NK-92 treated with Interleukin-12 subunit alpha and Interleukin-12 subunit beta, amount 100 ng/mL, for 24 hours (cell line): Measurements from ENCODE around the gene KCNJ16.

ENCODE experiments used
- DNase-seq: peaks from one replicate; lab custom pipeline; 2025; lab: John Stamatoyannopoulos, UW

Gene KCNJ16

DNA sequence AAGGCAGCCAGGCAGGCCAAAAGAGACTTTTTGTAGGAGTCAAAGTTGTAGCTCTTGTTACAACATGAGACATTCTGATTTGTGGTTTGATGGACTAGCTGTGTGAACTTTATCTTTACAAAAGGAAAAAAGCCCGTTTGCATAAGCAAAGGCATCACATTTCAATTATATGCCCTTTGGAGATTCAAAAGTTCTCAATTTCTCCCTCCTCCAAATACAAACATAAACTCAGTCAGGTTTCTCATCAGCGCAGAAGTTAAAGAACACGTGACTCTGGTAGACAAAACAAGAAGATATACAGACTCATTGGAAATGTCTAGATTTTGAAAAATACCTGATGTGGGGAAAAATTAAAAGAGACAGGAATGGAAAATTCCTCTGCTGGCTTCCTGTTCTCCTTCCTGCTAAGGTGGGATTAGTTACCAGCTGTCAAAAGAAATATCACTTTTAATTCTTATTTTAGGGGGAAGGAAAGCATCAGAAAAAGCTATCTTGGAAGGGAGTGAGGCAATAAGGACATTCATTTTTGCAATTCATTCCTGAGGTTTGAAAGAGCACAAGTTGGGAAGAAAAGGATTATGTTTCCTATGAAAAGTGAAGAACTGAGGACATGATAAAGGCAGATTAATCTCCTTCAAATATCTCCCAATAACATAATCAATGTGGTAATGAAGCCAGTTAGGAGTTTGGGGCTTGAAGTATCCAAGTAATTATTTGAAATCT lies 4.6 kb upstream of the KCNJ16 start:
- no peak for DNase-seq

DNA sequence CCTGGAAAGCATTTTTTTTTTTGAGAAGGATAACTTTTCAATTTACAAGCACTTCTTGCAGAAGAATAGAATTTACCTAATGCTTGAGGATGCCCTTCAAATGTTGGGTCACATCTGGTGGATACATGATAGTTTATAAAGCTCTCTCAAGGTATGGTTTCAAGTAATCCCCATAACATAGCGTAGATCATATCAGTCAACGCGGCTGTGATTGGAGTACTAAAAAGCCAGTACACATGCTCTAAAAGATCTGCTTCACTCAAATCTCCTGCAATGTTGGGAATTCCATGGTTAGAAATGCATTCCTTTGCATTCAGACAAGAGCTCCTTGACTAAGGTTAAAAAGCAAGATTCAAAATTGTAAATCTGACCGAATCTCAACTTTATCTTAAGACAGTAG lies 3.9 kb upstream of the KCNJ16 start:
- no peak for DNase-seq

DNA sequence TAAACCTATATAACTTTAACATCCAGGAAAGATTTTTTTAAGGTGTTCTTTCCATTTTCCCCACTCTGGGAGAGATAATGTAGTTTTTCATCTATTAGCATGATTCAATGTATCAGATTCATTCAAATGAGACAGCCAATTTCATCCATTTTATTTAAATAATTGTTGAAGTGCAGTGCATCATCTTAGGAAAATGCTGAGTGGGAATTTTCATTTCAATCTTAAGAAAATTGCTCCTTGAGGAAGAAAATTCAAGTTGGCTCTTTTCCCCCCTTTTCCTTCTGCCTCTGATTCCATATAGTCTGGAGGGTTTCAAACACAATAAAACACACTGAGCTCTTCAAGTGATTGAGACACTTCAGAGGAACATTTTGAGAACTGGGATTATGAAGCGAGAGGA lies 3.4 kb upstream of the KCNJ16 start:
- no peak for DNase-seq

GRCh38 chr17:70072546-70073309 lies 2.3 kb upstream of the KCNJ16 start:
- no peak for DNase-seq

- no peak for DNase-seq
Observed at GRCh38 chr17:70073310-70073709, 1.7 kb upstream of the KCNJ16 start.

DNA sequence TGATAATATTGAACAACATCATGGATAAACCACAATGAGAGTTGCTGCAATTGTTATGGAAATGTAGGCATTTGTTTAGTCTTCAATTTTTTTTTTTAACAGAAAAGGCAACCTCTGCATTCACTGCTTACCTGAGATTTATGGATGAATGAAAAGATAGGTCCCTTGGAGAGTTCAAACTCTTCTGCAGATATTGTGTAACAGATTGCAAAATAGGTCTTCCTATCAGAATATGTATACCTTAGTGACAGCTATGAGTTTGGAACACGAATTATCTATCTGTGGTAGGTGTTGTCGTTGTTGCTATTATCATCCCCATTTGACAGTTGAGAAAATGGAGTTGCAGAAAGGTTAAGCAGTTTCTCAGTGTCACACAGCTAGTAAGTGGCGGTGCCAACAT lies 1.2 kb upstream of the KCNJ16 start:
- DNase-seq: no peak

DNA sequence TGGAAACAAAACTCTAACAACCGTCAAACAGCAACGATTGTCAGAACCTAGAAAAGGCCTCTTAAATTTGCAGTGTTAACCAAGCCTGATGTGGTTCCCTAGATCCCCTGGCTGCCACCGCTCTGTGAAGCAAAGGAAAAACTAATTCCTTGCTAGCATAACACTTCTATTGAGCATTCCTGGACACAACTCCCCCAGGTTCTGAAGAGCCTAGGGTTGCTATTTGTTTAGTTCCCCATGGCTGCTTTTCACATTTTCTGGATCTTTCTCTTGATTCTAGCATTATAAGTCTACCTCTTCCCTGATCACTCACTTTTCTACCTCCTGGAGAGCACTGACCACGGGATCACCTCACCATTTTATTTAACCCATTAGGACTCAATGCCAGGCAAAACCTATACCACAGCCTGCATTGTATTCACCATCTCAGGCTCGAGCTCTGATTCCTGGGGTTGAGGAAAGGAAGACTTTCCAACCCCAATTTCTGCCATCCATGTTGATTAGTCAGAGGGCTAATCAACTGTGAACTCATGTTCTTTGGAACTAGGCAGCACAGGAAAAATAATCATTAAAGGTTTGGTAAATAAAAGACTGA lies 692 bp upstream of the KCNJ16 start:
- DNase-seq: no peak

DNA sequence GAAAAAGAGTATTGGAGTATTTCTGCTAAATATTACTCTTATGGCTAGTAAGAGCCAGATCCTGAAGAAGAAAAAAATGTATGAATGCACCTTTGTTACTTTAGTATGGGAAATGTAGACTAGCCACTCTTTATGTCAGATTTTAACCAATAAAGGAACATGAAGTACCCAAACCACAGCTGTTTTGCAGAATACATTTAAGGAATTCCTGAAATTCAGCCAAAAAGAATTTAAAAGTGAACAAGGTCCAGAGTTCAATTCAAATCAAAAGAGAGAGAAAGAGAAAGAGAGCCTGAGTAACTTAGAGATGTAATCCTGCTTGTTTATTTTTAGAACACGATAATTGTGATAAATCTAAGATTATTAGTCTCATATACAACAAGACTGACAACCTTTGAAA lies 1.2 kb downstream of the KCNJ16 start:
- DNase-seq: no peak

- no peak for DNase-seq
Observed at GRCh38 chr17:70076831-70077230, 1.8 kb downstream of the KCNJ16 start.

DNA sequence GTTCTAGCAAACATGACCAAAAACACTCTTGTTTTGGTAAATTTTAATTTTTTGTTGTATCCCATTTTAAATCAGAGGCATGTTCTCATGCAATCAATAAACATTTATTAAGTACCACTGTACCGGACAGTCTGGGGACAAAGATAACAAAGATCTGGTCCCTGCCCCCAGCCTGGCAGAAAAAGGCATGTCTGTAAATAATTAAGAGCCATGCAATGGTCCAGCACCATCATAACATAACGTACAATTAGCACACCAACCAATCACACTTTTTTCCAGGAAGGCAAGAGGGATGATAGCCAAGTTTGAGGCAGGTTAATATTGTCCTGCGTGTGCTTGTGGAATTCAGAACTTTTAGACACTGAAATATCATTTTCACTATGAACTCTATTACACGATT lies 3.5 kb downstream of the KCNJ16 start:
- no peak for DNase-seq

- no peak for DNase-seq
Observed at GRCh38 chr17:70078994-70079531, 4.0 kb downstream of the KCNJ16 start.

DNA sequence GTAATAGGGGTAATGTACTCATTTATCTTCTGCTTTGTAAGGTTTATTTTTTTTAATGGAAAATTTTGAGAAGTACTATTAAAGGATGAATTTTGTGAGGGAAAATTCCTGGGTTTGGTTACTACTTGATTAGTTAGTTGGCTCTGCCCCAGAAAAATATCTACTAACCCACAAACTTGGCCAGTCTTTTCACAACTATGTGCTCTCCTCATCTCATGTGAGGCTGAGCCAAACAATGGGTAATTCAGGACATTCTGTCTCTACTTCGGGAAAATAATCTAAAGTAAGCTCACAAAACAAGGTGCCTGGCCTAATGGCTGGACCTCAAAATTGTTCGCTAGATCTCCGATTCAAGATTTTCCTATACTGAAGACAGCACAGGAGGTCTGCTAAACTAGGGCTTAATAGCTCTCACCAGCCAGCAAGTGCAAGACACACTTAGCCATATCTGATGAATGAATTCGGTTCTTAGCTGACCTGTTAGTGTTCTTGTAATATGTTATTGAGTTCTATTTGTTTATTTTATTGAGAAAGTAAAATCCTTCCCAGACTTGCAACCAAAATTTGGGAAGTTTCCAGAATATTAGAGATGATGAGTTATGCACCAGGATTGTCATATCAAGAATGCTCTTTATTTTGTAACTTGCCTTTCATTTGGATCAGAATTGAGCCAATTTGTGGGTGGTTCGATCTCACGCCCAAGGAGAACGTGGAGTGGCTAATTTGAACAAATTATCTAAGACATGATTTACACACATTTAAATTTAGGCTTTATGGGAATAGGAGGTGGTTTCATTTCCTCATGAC lies 5.7 kb downstream of the KCNJ16 start:
- DNase-seq: no peak

DNA sequence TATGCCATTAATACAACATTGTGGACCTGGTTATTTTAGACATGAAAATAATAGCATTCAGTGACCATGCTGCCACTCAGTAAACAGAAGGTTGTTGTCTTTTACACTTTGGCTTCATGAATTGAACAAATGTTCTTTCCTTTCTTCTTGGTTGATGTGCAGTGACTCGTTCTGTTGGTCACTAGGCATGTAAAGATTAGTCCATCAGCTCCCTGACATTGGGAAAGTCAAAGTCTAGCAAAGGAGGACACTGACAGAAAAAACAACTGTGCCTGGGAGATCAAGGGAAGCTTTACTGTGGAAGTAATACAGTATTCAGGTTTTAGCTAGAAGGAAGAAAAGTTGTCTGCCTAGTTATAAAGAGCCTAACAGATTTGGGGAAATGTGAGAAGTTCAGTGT lies 6.9 kb downstream of the KCNJ16 start:
- no peak for DNase-seq

GRCh38 chr17:70084476-70084875 lies 9.5 kb downstream of the KCNJ16 start:
- DNase-seq: no peak

DNA sequence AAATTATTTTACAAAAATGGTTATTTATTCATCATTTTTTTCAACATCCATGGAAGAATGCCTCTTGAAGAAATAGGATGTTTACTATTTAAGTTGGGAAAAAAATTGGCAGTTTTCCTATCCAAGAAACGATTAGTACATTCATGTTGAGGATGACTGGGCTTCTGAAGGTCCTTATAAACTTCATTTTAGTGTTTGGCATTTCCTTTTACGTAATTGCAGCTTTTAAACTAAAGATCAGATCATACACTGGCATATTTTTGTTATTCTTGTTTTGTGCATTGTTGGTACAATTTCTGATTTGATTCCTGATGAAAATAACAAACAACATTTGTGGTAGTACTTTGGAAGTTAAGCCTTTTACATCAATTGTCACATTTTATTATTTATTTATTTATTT lies 11.5 kb downstream of the KCNJ16 start:
- no peak for DNase-seq

- DNase-seq: no peak
Observed at GRCh38 chr17:70089513-70090148, 14.6 kb downstream of the KCNJ16 start.

GRCh38 chr17:70091005-70091568 lies 16.1 kb downstream of the KCNJ16 start:
- no peak for DNase-seq

GRCh38 chr17:70091696-70092095 lies 16.7 kb downstream of the KCNJ16 start:
- no peak for DNase-seq

- DNase-seq: no peak
Observed at GRCh38 chr17:70093163-70093562, 18.1 kb downstream of the KCNJ16 start.

- DNase-seq: no peak
Observed at GRCh38 chr17:70095455-70095854, 20.4 kb downstream of the KCNJ16 start.

GRCh38 chr17:70096861-70097260 lies 21.8 kb downstream of the KCNJ16 start:
- no peak for DNase-seq
